A549 (cell line): Measurements from ENCODE around the gene CNOT6. TPM values are rescaled to one million over a fixed set of nuclear protein-coding genes. Genes with fewer than 3 reads are reported as not detected.

Experiments
- ATAC-seq, 2 experiments: fragments of 200-7000 bp in 1 of 2; fragments of >200 bp in 1 of 2; cut with Nextera tagmentation in 1 of 2; cut with Tn5 transposase in 1 of 2; 3 replicates each; pipeline versions ENCODE4 v1.8.0 to v1.9.1; 2018 to 2020; ENCODE audit warnings: mild to moderate bottlenecking in 1 of 2, moderate library complexity in 1 of 2
- CTCF ChIA-PET: fragments of 300-600 bp; sonication (Branson Sonifier 250); formaldehyde crosslinking; extraction: SDS; loops from one replicate; lab custom pipeline; 2021; ENCODE audit warnings: antibody characterized with exemption, inconsistent platforms; lab: Yijun Ruan, JAX
- POLR2A ChIA-PET: fragments of 350-600 bp; formaldehyde crosslinking; extraction: SDS; loops from one replicate; lab custom pipeline; 2021; ENCODE audit warnings: antibody characterized with exemption, inconsistent platforms; lab: Yijun Ruan, JAX
- DNase-seq, 2 experiments: peaks; one replicate each; pipeline versions ENCODE4 v3.0.0 to v3.0.0-alpha.2; 2011 to 2016; ENCODE audit warnings: low read depth in 1 of 2, low spot score in 1 of 2
- FAIRE-seq: peaks from 2 replicates; lab custom pipeline; 2011; peaks lifted over from hg19 to GRCh38; lab: Jason Lieb, UNC
- H3K27ac ChIP-seq, 2 experiments: fragments of >200 bp; sonication (Bioruptor Twin); formaldehyde crosslinking; 3 replicates each; pipeline ENCODE4 v1.5.1; 2016 to 2017
- H3K4me1 ChIP-seq: fragments of >200 bp; sonication (Bioruptor Twin); formaldehyde crosslinking; 3 replicates; pipeline ENCODE4 v1.6.1; 2016
- H3K4me2 ChIP-seq: fragments of >200 bp; sonication (Bioruptor Twin); formaldehyde crosslinking; 3 replicates; pipeline ENCODE4 v1.6.1; 2016
- H3K4me3 ChIP-seq: fragments of >200 bp; sonication (Bioruptor Twin); formaldehyde crosslinking; 3 replicates; pipeline ENCODE4 v1.5.1; 2016
- H3K9me3 ChIP-seq: fragments of >200 bp; sonication (Bioruptor Twin); formaldehyde crosslinking; 3 replicates; pipeline ENCODE4 v1.6.1; 2016
- ATOH8 ChIP-seq: fragments of 250-450 bp; sonication (Bioruptor Pico); IDR thresholded peaks from 2 replicates; pipeline ENCODE4 v1.5.0; 2020; ENCODE audit warnings: low read depth, mild to moderate bottlenecking, moderate library complexity
- CBX2 ChIP-seq: fragments of 200-600 bp; sonication (generic); IDR thresholded peaks from 2 replicates; pipeline ENCODE4 v1.6.1; 2016; ENCODE audit warnings: low read depth, mild to moderate bottlenecking, borderline replicate concordance
- CEBPB ChIP-seq, 2 experiments: fragments of >200 bp in 1 of 2; sonication (Bioruptor Twin) in 1 of 2; formaldehyde crosslinking in 1 of 2; IDR thresholded peaks; 2 replicates each; pipeline ENCODE4 v1.6.1; 2012 to 2016
- E2F6 ChIP-seq: IDR thresholded peaks from 2 replicates; pipeline ENCODE4 v1.6.1; 2012; ENCODE audit warnings: low read depth, borderline replicate concordance
- EHMT2 ChIP-seq: fragments of 200-600 bp; sonication (generic); IDR thresholded peaks from 2 replicates; pipeline ENCODE4 v1.6.1; 2016; ENCODE audit warnings: antibody characterized with exemption, low read depth, mild to moderate bottlenecking, moderate library complexity
- EP300 ChIP-seq, 2 experiments: fragments of >200 bp; sonication (Bioruptor Twin); formaldehyde crosslinking; IDR thresholded peaks; 2 replicates in 1 of 2; 3 replicates in 1 of 2; pipeline ENCODE4 v1.6.1; 2016 to 2017
- HDAC2 ChIP-seq: fragments of 200-600 bp; sonication (generic); IDR thresholded peaks from 2 replicates; pipeline ENCODE4 v1.6.1; 2016
- HEYL ChIP-seq: fragments of 250-450 bp; sonication (Bioruptor Pico); IDR thresholded peaks from 2 replicates; pipeline ENCODE4 v1.8.0; 2021; ENCODE audit warnings: mild to moderate bottlenecking, moderate library complexity
- HMGXB4 ChIP-seq: fragments of 250-450 bp; sonication (Bioruptor Pico); IDR thresholded peaks from 2 replicates; pipeline ENCODE4 v1.5.0; 2021; ENCODE audit warnings: mild to moderate bottlenecking, moderate library complexity, borderline replicate concordance
- HOXA7 ChIP-seq: fragments of 250-450 bp; sonication (Bioruptor Pico); IDR thresholded peaks from 2 replicates; pipeline ENCODE4 v1.5.0; 2020; ENCODE audit warnings: mild to moderate bottlenecking, moderate library complexity
- HOXB5 ChIP-seq: fragments of 250-450 bp; sonication (Bioruptor Pico); IDR thresholded peaks from 2 replicates; pipeline ENCODE4 v1.5.0; 2020; ENCODE audit warnings: mild to moderate bottlenecking, moderate library complexity
- JUN ChIP-seq, 2 experiments: fragments of >200 bp; sonication (Bioruptor Twin); formaldehyde crosslinking; IDR thresholded peaks; 2 replicates in 1 of 2; 3 replicates in 1 of 2; pipeline ENCODE4 v1.6.1; 2016 to 2017
- JUNB ChIP-seq: fragments of >200 bp; sonication (Bioruptor Twin); formaldehyde crosslinking; IDR thresholded peaks from 2 replicates; pipeline ENCODE4 v1.6.1; 2016
- MAFK ChIP-seq: fragments of 450-650 bp; IDR thresholded peaks from 2 replicates; pipeline ENCODE4 v1.6.1; 2014; ENCODE audit not compliant: partially characterized antibody
- MYC ChIP-seq: IDR thresholded peaks from 2 replicates; pipeline ENCODE4 v1.6.1; 2012; ENCODE audit warnings: mild to moderate bottlenecking, inconsistent platforms, low read length, improper control_type of control experiment, borderline replicate concordance
- PHF8 ChIP-seq: fragments of 200-600 bp; sonication (generic); IDR thresholded peaks from 2 replicates; pipeline ENCODE4 v1.6.1; 2016; ENCODE audit warnings: low read depth, mild to moderate bottlenecking, antibody characterized with exemption, moderate library complexity, borderline replicate concordance
- POLR2A ChIP-seq: IDR thresholded peaks from 2 replicates; pipeline ENCODE4 v1.6.1; 2012; ENCODE audit warnings: mild to moderate bottlenecking, low read length
- RAD21 ChIP-seq, 2 experiments: fragments of >200 bp in 1 of 2; sonication (Bioruptor Twin) in 1 of 2; formaldehyde crosslinking in 1 of 2; IDR thresholded peaks in 1 of 2; conservative IDR thresholded peaks in 1 of 2; 2 replicates in 1 of 2; 3 replicates in 1 of 2; pipeline ENCODE4 v1.6.1; 2012 to 2018; ENCODE audit warnings: inconsistent platforms in 1 of 2
- RNF2 ChIP-seq: fragments of 200-600 bp; sonication (generic); IDR thresholded peaks from 2 replicates; pipeline ENCODE4 v1.6.1; 2016; ENCODE audit warnings: low read depth, mild to moderate bottlenecking, antibody characterized with exemption, moderate library complexity, borderline replicate concordance
- ZNF302 ChIP-seq: fragments of 250-450 bp; sonication (Bioruptor Pico); IDR thresholded peaks from 2 replicates; pipeline ENCODE4 v1.9.0; 2021; ENCODE audit warnings: inconsistent platforms, mild to moderate bottlenecking, moderate library complexity
- WGBS: methylation state at CpG from one replicate; pipeline ENCODE4 v1.1.6; 2017; ENCODE audit errors: missing lambda C conversion rate; 5-methylcytosine and 5-hydroxymethylcytosine counted together
- polyA plus RNA-seq, 4 experiments: library from polyadenylated mRNA; depleted of rRNA in 3 of 4; stranded (reverse); fragments of >200 nt; fragmentation: RNase III in 1 of 4; extraction: RNeasy Plus Mini Kit Qiagen cat#74134 plus additional on column Dnase treatment in 1 of 4; gene quantifications; 2 replicates in 3 of 4; 3 replicates in 1 of 4; pipeline ENCODE4 v1.2.3, GENCODE V29; 2011 to 2017
- TF ChIP-seq, protein P1 (sequence below): fragments of 150-350 bp; IDR thresholded peaks from 2 replicates; pipeline ENCODE4 v1.6.1; 2014; ENCODE audit warnings: low read depth, mild to moderate bottlenecking, low read length
- TF ChIP-seq, protein P2 (sequence below): fragments of 200-600 bp; sonication (generic); IDR thresholded peaks from 2 replicates; pipeline ENCODE4 v1.6.1; 2016; ENCODE audit warnings: antibody characterized with exemption, mild to moderate bottlenecking, moderate library complexity
- TF ChIP-seq, protein P3 (sequence below): IDR thresholded peaks from 2 replicates; pipeline ENCODE4 v1.6.1; 2012
- TF ChIP-seq, protein P4 (sequence below): fragments of 450-650 bp; IDR thresholded peaks from 2 replicates; pipeline ENCODE4 v1.6.1; 2014; ENCODE audit warnings: antibody characterized with exemption

The CNOT6 gene
- polyA plus RNA-seq, 2 of the 4 experiments (the other 2 are of a cell fraction), result 18.2 to 28.5 TPM

GRCh38 chr5:180592176-180592575, 98.0 kb downstream of the CNOT6 start:
- CTCF ChIA-PET, result interaction anchor here (0.8 to 1.6 kb wide), 5 partner anchors 10 to 27 kb away, joined by 3 to 5 read pairs (median 4); no protein-coding TSS in a partner anchor
- 78% methylated on average over 10 of the region's 10 CpGs for WGBS

DNA sequence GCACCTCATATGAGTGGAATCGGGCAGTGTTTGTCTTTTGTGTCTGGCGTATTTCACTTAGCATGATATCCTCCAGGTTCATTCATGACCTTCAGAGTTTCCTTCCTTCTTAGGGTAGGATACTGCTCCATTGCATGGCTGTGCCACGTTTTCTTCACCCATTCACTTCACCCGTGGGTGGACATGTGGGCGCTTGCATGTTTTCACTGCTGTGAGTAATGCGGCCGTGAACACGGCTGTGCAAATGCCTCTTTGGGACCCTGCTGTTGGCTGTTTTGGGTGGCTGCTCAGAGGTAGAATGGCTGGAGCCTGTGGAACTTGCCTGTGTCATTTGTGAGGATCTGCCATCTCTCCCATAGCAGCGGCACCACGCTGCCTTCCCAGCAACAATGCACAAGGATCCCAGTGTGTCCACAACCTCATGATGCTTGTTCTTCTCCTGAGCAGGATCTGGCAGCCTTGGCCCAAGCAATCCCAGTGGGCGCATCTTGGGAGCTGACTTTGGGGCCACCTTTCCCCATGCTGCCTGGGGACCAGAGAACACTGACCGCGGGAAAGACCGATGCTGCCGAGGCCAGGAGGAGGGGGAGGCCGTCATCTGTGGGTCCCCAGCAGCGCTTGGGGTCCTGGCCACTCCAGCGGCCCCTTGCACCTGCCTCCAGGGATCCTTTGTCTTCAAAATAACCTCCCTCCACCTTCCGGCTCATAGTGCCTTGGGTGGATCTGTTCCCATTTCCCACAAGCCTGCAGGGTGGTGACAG, 99.4 kb downstream of the CNOT6 start:
- TF ChIP-seq, protein P1, sequence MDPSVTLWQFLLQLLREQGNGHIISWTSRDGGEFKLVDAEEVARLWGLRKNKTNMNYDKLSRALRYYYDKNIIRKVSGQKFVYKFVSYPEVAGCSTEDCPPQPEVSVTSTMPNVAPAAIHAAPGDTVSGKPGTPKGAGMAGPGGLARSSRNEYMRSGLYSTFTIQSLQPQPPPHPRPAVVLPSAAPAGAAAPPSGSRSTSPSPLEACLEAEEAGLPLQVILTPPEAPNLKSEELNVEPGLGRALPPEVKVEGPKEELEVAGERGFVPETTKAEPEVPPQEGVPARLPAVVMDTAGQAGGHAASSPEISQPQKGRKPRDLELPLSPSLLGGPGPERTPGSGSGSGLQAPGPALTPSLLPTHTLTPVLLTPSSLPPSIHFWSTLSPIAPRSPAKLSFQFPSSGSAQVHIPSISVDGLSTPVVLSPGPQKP, result no peak
- TF ChIP-seq, protein P2, sequence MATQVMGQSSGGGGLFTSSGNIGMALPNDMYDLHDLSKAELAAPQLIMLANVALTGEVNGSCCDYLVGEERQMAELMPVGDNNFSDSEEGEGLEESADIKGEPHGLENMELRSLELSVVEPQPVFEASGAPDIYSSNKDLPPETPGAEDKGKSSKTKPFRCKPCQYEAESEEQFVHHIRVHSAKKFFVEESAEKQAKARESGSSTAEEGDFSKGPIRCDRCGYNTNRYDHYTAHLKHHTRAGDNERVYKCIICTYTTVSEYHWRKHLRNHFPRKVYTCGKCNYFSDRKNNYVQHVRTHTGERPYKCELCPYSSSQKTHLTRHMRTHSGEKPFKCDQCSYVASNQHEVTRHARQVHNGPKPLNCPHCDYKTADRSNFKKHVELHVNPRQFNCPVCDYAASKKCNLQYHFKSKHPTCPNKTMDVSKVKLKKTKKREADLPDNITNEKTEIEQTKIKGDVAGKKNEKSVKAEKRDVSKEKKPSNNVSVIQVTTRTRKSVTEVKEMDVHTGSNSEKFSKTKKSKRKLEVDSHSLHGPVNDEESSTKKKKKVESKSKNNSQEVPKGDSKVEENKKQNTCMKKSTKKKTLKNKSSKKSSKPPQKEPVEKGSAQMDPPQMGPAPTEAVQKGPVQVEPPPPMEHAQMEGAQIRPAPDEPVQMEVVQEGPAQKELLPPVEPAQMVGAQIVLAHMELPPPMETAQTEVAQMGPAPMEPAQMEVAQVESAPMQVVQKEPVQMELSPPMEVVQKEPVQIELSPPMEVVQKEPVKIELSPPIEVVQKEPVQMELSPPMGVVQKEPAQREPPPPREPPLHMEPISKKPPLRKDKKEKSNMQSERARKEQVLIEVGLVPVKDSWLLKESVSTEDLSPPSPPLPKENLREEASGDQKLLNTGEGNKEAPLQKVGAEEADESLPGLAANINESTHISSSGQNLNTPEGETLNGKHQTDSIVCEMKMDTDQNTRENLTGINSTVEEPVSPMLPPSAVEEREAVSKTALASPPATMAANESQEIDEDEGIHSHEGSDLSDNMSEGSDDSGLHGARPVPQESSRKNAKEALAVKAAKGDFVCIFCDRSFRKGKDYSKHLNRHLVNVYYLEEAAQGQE, result no peak
- TF ChIP-seq HDAC2 (no peak), MYC (no peak), HEYL (no peak), RAD21 (conservative IDR thresholded peaks at IDR 0.05 in 1 of 2, IDR thresholded peaks at IDR 0.05 in 1 of 2) (no peak), POLR2A (no peak), RNF2 (no peak), ATOH8 (CRISPR knock-in tag) (no peak), E2F6 (no peak), HOXB5 (no peak)
- no peak for ATAC-seq
- H3K4me1 ChIP-seq, result no peaks in the 10 kb centered on the region
- no peak for DNase-seq
- ChIA-PET CTCF (no interaction called here), POLR2A (no interaction called here)
- H3K9me3 ChIP-seq, result no peaks in the 10 kb centered on the region
- H3K4me3 ChIP-seq, result no peak overlapping the region
- WGBS, result 56% methylated on average over 19 of the region's 19 CpGs
- no peak for FAIRE-seq
- no peak overlapping the region for H3K4me2 ChIP-seq
- no peak overlapping the region for H3K27ac ChIP-seq

More at GRCh38 chr5:180592176-180592575, 98.0 kb downstream of the CNOT6 start:
- no peak for DNase-seq
- H3K4me1 ChIP-seq, result no peaks in the 10 kb centered on the region
- POLR2A ChIA-PET, result no interaction called here
- no peak for ATAC-seq
- no peak for FAIRE-seq
- no peak overlapping the region for H3K27ac ChIP-seq
- TF ChIP-seq CEBPB (IDR thresholded peaks at IDR 0.05), result no peak
- TF ChIP-seq POLR2A, result no peak
- TF ChIP-seq, protein P3, sequence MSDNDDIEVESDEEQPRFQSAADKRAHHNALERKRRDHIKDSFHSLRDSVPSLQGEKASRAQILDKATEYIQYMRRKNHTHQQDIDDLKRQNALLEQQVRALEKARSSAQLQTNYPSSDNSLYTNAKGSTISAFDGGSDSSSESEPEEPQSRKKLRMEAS, result no peak
- TF ChIP-seq CBX2, result no peak
- TF ChIP-seq JUNB, result no peak
- no peak for TF ChIP-seq EP300 (IDR thresholded peaks at IDR 0.05)
- no peak for TF ChIP-seq HOXA7 (CRISPR knock-in tag)
- TF ChIP-seq HMGXB4 (CRISPR knock-in tag), result no peak
- no peak for TF ChIP-seq MAFK
- TF ChIP-seq PHF8, result no peak
- TF ChIP-seq RAD21 (conservative IDR thresholded peaks at IDR 0.05 in 1 of 2, IDR thresholded peaks at IDR 0.05 in 1 of 2), result no peak
- TF ChIP-seq EHMT2, result no peak
- TF ChIP-seq JUN (IDR thresholded peaks at IDR 0.05), result no peak
- no peak for TF ChIP-seq HDAC2
- no peak for TF ChIP-seq HOXB5
- TF ChIP-seq, protein P4, sequence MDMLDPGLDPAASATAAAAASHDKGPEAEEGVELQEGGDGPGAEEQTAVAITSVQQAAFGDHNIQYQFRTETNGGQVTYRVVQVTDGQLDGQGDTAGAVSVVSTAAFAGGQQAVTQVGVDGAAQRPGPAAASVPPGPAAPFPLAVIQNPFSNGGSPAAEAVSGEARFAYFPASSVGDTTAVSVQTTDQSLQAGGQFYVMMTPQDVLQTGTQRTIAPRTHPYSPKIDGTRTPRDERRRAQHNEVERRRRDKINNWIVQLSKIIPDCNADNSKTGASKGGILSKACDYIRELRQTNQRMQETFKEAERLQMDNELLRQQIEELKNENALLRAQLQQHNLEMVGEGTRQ, result no peak
- TF ChIP-seq ZNF302 (CRISPR knock-in tag), result no peak
- H3K4me2 ChIP-seq, result no peak overlapping the region
- no peaks in the 10 kb centered on the region for H3K9me3 ChIP-seq
- H3K4me3 ChIP-seq, result no peak overlapping the region
